ENCODE data around the gene SCAMP1.

Gene SCAMP1

GRCh38 chr5:78486218-78486617 is 125.8 kb downstream of the SCAMP1 start:
- TF ChIP-seq CTCF (IDR thresholded peaks at IDR 0.05): no peak
- H3K36me3 ChIP-seq: no peaks in the 10 kb centered on the region

GRCh38 chr5:78487846-78488245 is 127.4 kb downstream of the SCAMP1 start:
- Histone ChIP-seq H3K9me3 (no peaks in the 10 kb centered on the region), H3K27me3 (no peaks in the 10 kb centered on the region), H3K36me3 (no peaks in the 10 kb centered on the region), H3K27ac (peak overlapping the region; percentile 65), H3K4me1 (ENCODE audit: control insufficient read depth in 1 of 2, insufficient read depth in 1 of 2, low read depth in 1 of 2, low read length in 1 of 2) (peaks cover 53 to 61% of the 10 kb centered on the region in 2 experiments), H3K4me3 (ENCODE audit: low read depth in 1 of 2, low read length in 1 of 2) (no peak overlapping the region)
- TF ChIP-seq CTCF (IDR thresholded peaks at IDR 0.05): no peak

More at GRCh38 chr5:78486218-78486617, 125.8 kb downstream of the SCAMP1 start:
- H3K27me3 ChIP-seq: no peaks in the 10 kb centered on the region
- no peaks in the 10 kb centered on the region for H3K9me3 ChIP-seq
- H3K27ac ChIP-seq: no peak overlapping the region
- H3K4me1 ChIP-seq (ENCODE audit: control insufficient read depth in 1 of 2, insufficient read depth in 1 of 2, low read depth in 1 of 2, low read length in 1 of 2): peaks cover 60 to 72% of the 10 kb centered on the region in 2 experiments
- no peak overlapping the region for H3K4me3 ChIP-seq (ENCODE audit: low read depth in 1 of 2, low read length in 1 of 2)

- Histone ChIP-seq H3K36me3 (no peaks in the 10 kb centered on the region), H3K9me3 (no peaks in the 10 kb centered on the region)
Observed at GRCh38 chr5:78490709-78491485, 130.5 kb downstream of the SCAMP1 start.

GRCh38 chr5:78492224-78492623 is 131.8 kb downstream of the SCAMP1 start:
- TF ChIP-seq CTCF (IDR thresholded peaks at IDR 0.05): no peak
- H3K27me3 ChIP-seq: no peaks in the 10 kb centered on the region
- H3K27ac ChIP-seq: no peak overlapping the region
- no peak overlapping the region for H3K4me3 ChIP-seq (ENCODE audit: low read depth in 1 of 2, low read length in 1 of 2)
- no peaks in the 10 kb centered on the region for H3K36me3 ChIP-seq
- no peaks in the 10 kb centered on the region for H3K9me3 ChIP-seq
- peaks cover 38 to 41% of the 10 kb centered on the region in 2 experiments for H3K4me1 ChIP-seq (ENCODE audit: control insufficient read depth in 1 of 2, insufficient read depth in 1 of 2, low read depth in 1 of 2, low read length in 1 of 2)

More at GRCh38 chr5:78490709-78491485, 130.5 kb downstream of the SCAMP1 start:
- no peak for TF ChIP-seq CTCF (IDR thresholded peaks at IDR 0.05)
- no peak overlapping the region for H3K4me3 ChIP-seq (ENCODE audit: low read depth in 1 of 2, low read length in 1 of 2)
- H3K27ac ChIP-seq: no peak overlapping the region
- peaks cover 29 to 36% of the 10 kb centered on the region in 2 experiments for H3K4me1 ChIP-seq (ENCODE audit: control insufficient read depth in 1 of 2, insufficient read depth in 1 of 2, low read depth in 1 of 2, low read length in 1 of 2)
- H3K27me3 ChIP-seq: no peaks in the 10 kb centered on the region

GRCh38 chr5:78492650-78493049 is 132.2 kb downstream of the SCAMP1 start:
- peaks cover 37 to 42% of the 10 kb centered on the region in 2 experiments for H3K4me1 ChIP-seq (ENCODE audit: control insufficient read depth in 1 of 2, insufficient read depth in 1 of 2, low read depth in 1 of 2, low read length in 1 of 2)
- H3K27ac ChIP-seq: no peak overlapping the region
- no peaks in the 10 kb centered on the region for H3K27me3 ChIP-seq
- no peaks in the 10 kb centered on the region for H3K36me3 ChIP-seq
- no peaks in the 10 kb centered on the region for H3K9me3 ChIP-seq
- H3K4me3 ChIP-seq (ENCODE audit: low read depth in 1 of 2, low read length in 1 of 2): no peak overlapping the region
- TF ChIP-seq CTCF (IDR thresholded peaks at IDR 0.05): no peak

All from neutrophil (primary cell).